Measurements from ENCODE around the gene SGPL1. TPM values are rescaled to one million over a fixed set of nuclear protein-coding genes. Genes with fewer than 3 reads are reported as not detected.

Gene SGPL1
- total RNA-seq, 1 donor from 2014 or later, result 37.1 TPM

- H3K27ac ChIP-seq (ENCODE audit: low read depth, low read length), result no peak overlapping the region
- H3K9ac ChIP-seq (ENCODE audit: low read depth in 1 of 3, low read length in 3 of 3), result no peak overlapping the region
- H3K9me3 ChIP-seq (ENCODE audit: control insufficient read depth in 3 of 3, low read length in 3 of 3), result no peaks in the 10 kb centered on the region
- no peaks in the 10 kb centered on the region for H3K27me3 ChIP-seq (ENCODE audit: control insufficient read depth in 3 of 3, insufficient read depth in 3 of 3, low read length in 3 of 3)
- peaks cover 0 to 19% (median 0%) of the 10 kb centered on the region in 3 donors for H3K4me1 ChIP-seq (ENCODE audit: control insufficient read depth in 3 of 3, insufficient read depth in 3 of 3, low read length in 3 of 3)
- no peaks in the 10 kb centered on the region for H3K36me3 ChIP-seq (ENCODE audit: control insufficient read depth in 3 of 3, insufficient read depth in 3 of 3, low read length in 3 of 3)
- H3K4me3 ChIP-seq (ENCODE audit: low read length in 3 of 3), result no peak overlapping the region
These were observed 21.9 kb downstream of the SGPL1 start for GRCh38 chr10:70837660-70838059.

- no peak overlapping the region for H3K27ac ChIP-seq (ENCODE audit: low read depth, low read length)
- no peaks in the 10 kb centered on the region for H3K9me3 ChIP-seq (ENCODE audit: control insufficient read depth in 3 of 3, low read length in 3 of 3)
- peaks cover 0 to 13% (median 0%) of the 10 kb centered on the region in 3 donors for H3K4me1 ChIP-seq (ENCODE audit: control insufficient read depth in 3 of 3, insufficient read depth in 3 of 3, low read length in 3 of 3)
- no peak overlapping the region for H3K9ac ChIP-seq (ENCODE audit: low read depth in 1 of 3, low read length in 3 of 3)
- no peaks in the 10 kb centered on the region for H3K36me3 ChIP-seq (ENCODE audit: control insufficient read depth in 3 of 3, insufficient read depth in 3 of 3, low read length in 3 of 3)
- no peaks in the 10 kb centered on the region for H3K27me3 ChIP-seq (ENCODE audit: control insufficient read depth in 3 of 3, insufficient read depth in 3 of 3, low read length in 3 of 3)
- no peak overlapping the region for H3K4me3 ChIP-seq (ENCODE audit: low read length in 3 of 3)
These were observed 22.6 kb downstream of the SGPL1 start for GRCh38 chr10:70838270-70838805.

GRCh38 chr10:70840836-70841235 is 25.1 kb downstream of the SGPL1 start:
- no peaks in the 10 kb centered on the region for H3K9me3 ChIP-seq (ENCODE audit: control insufficient read depth in 3 of 3, low read length in 3 of 3)
- H3K27ac ChIP-seq (ENCODE audit: low read depth, low read length), result no peak overlapping the region
- H3K4me1 ChIP-seq (ENCODE audit: control insufficient read depth in 3 of 3, insufficient read depth in 3 of 3, low read length in 3 of 3), result peaks cover 0 to 6% (median 0%) of the 10 kb centered on the region in 3 donors
- no peaks in the 10 kb centered on the region for H3K27me3 ChIP-seq (ENCODE audit: control insufficient read depth in 3 of 3, insufficient read depth in 3 of 3, low read length in 3 of 3)
- H3K9ac ChIP-seq (ENCODE audit: low read depth in 1 of 3, low read length in 3 of 3), result no peak overlapping the region
- no peak overlapping the region for H3K4me3 ChIP-seq (ENCODE audit: low read length in 3 of 3)
- peaks cover 4 to 11% (median 6%) of the 10 kb centered on the region in 3 donors for H3K36me3 ChIP-seq (ENCODE audit: control insufficient read depth in 3 of 3, insufficient read depth in 3 of 3, low read length in 3 of 3)

- Histone ChIP-seq H3K4me3 (ENCODE audit: low read length in 3 of 3) (no peak overlapping the region), H3K27ac (ENCODE audit: low read depth, low read length) (no peak overlapping the region), H3K36me3 (ENCODE audit: control insufficient read depth in 3 of 3, insufficient read depth in 3 of 3, low read length in 3 of 3) (peaks cover 4 to 11% (median 6%) of the 10 kb centered on the region in 3 donors), H3K9me3 (ENCODE audit: control insufficient read depth in 3 of 3, low read length in 3 of 3) (no peaks in the 10 kb centered on the region), H3K27me3 (ENCODE audit: control insufficient read depth in 3 of 3, insufficient read depth in 3 of 3, low read length in 3 of 3) (no peaks in the 10 kb centered on the region), H3K4me1 (ENCODE audit: control insufficient read depth in 3 of 3, insufficient read depth in 3 of 3, low read length in 3 of 3) (peaks cover 0 to 6% (median 5%) of the 10 kb centered on the region in 3 donors), H3K9ac (ENCODE audit: low read depth in 1 of 3, low read length in 3 of 3) (no peak overlapping the region)
These were observed 27.6 kb downstream of the SGPL1 start for GRCh38 chr10:70843333-70843732.

- Histone ChIP-seq H3K4me1 (ENCODE audit: control insufficient read depth in 3 of 3, insufficient read depth in 3 of 3, low read length in 3 of 3) (peaks cover 0 to 6% (median 5%) of the 10 kb centered on the region in 3 donors), H3K4me3 (ENCODE audit: low read length in 3 of 3) (no peak overlapping the region), H3K27ac (ENCODE audit: low read depth, low read length) (no peak overlapping the region), H3K9me3 (ENCODE audit: control insufficient read depth in 3 of 3, low read length in 3 of 3) (no peaks in the 10 kb centered on the region), H3K9ac (ENCODE audit: low read depth in 1 of 3, low read length in 3 of 3) (no peak overlapping the region), H3K36me3 (ENCODE audit: control insufficient read depth in 3 of 3, insufficient read depth in 3 of 3, low read length in 3 of 3) (peaks cover 4 to 11% (median 6%) of the 10 kb centered on the region in 3 donors), H3K27me3 (ENCODE audit: control insufficient read depth in 3 of 3, insufficient read depth in 3 of 3, low read length in 3 of 3) (no peaks in the 10 kb centered on the region)
These were observed 28.2 kb downstream of the SGPL1 start for GRCh38 chr10:70843776-70844489.

- Histone ChIP-seq H3K27me3 (ENCODE audit: control insufficient read depth in 3 of 3, insufficient read depth in 3 of 3, low read length in 3 of 3) (no peaks in the 10 kb centered on the region), H3K27ac (ENCODE audit: low read depth, low read length) (no peak overlapping the region), H3K9ac (ENCODE audit: low read depth in 1 of 3, low read length in 3 of 3) (no peak overlapping the region), H3K4me1 (ENCODE audit: control insufficient read depth in 3 of 3, insufficient read depth in 3 of 3, low read length in 3 of 3) (peaks cover 0 to 6% (median 5%) of the 10 kb centered on the region in 3 donors), H3K9me3 (ENCODE audit: control insufficient read depth in 3 of 3, low read length in 3 of 3) (no peaks in the 10 kb centered on the region), H3K36me3 (ENCODE audit: control insufficient read depth in 3 of 3, insufficient read depth in 3 of 3, low read length in 3 of 3) (peaks cover 4 to 11% (median 6%) of the 10 kb centered on the region in 3 donors), H3K4me3 (ENCODE audit: low read length in 3 of 3) (no peak overlapping the region)
These were observed 29.5 kb downstream of the SGPL1 start for GRCh38 chr10:70845256-70845655.

- no peaks in the 10 kb centered on the region for H3K9me3 ChIP-seq (ENCODE audit: control insufficient read depth in 3 of 3, low read length in 3 of 3)
- peaks cover 4 to 11% (median 6%) of the 10 kb centered on the region in 3 donors for H3K36me3 ChIP-seq (ENCODE audit: control insufficient read depth in 3 of 3, insufficient read depth in 3 of 3, low read length in 3 of 3)
- H3K27ac ChIP-seq (ENCODE audit: low read depth, low read length), result no peak overlapping the region
- no peak overlapping the region for H3K4me3 ChIP-seq (ENCODE audit: low read length in 3 of 3)
- no peak overlapping the region for H3K9ac ChIP-seq (ENCODE audit: low read depth in 1 of 3, low read length in 3 of 3)
- H3K4me1 ChIP-seq (ENCODE audit: control insufficient read depth in 3 of 3, insufficient read depth in 3 of 3, low read length in 3 of 3), result peaks cover 0 to 6% (median 5%) of the 10 kb centered on the region in 3 donors
- H3K27me3 ChIP-seq (ENCODE audit: control insufficient read depth in 3 of 3, insufficient read depth in 3 of 3, low read length in 3 of 3), result no peaks in the 10 kb centered on the region
These were observed 30.1 kb downstream of the SGPL1 start for GRCh38 chr10:70845816-70846215.

GRCh38 chr10:70846795-70847194 is 31.0 kb downstream of the SGPL1 start:
- Histone ChIP-seq H3K36me3 (ENCODE audit: control insufficient read depth in 3 of 3, insufficient read depth in 3 of 3, low read length in 3 of 3) (peaks cover 5 to 14% (median 6%) of the 10 kb centered on the region in 3 donors), H3K9ac (ENCODE audit: low read depth in 1 of 3, low read length in 3 of 3) (no peak overlapping the region), H3K4me3 (ENCODE audit: low read length in 3 of 3) (no peak overlapping the region), H3K27me3 (ENCODE audit: control insufficient read depth in 3 of 3, insufficient read depth in 3 of 3, low read length in 3 of 3) (no peaks in the 10 kb centered on the region), H3K27ac (ENCODE audit: low read depth, low read length) (no peak overlapping the region), H3K4me1 (ENCODE audit: control insufficient read depth in 3 of 3, insufficient read depth in 3 of 3, low read length in 3 of 3) (peaks cover under 1 to 6% (median 5%) of the 10 kb centered on the region in 3 donors), H3K9me3 (ENCODE audit: control insufficient read depth in 3 of 3, low read length in 3 of 3) (no peaks in the 10 kb centered on the region)

- Histone ChIP-seq H3K4me1 (ENCODE audit: control insufficient read depth in 3 of 3, insufficient read depth in 3 of 3, low read length in 3 of 3) (peaks cover 3 to 6% (median 5%) of the 10 kb centered on the region in 3 donors), H3K27me3 (ENCODE audit: control insufficient read depth in 3 of 3, insufficient read depth in 3 of 3, low read length in 3 of 3) (no peaks in the 10 kb centered on the region), H3K9me3 (ENCODE audit: control insufficient read depth in 3 of 3, low read length in 3 of 3) (no peaks in the 10 kb centered on the region), H3K27ac (ENCODE audit: low read depth, low read length) (no peak overlapping the region), H3K9ac (ENCODE audit: low read depth in 1 of 3, low read length in 3 of 3) (no peak overlapping the region), H3K36me3 (ENCODE audit: control insufficient read depth in 3 of 3, insufficient read depth in 3 of 3, low read length in 3 of 3) (peaks cover 6 to 22% (median 10%) of the 10 kb centered on the region in 3 donors), H3K4me3 (ENCODE audit: low read length in 3 of 3) (no peak overlapping the region)
These were observed 32.1 kb downstream of the SGPL1 start for GRCh38 chr10:70847659-70848360.

GRCh38 chr10:70849582-70850016 is 33.9 kb downstream of the SGPL1 start:
- Histone ChIP-seq H3K27ac (ENCODE audit: low read depth, low read length) (no peak overlapping the region), H3K27me3 (ENCODE audit: control insufficient read depth in 3 of 3, insufficient read depth in 3 of 3, low read length in 3 of 3) (no peaks in the 10 kb centered on the region), H3K9ac (ENCODE audit: low read depth in 1 of 3, low read length in 3 of 3) (no peak overlapping the region), H3K9me3 (ENCODE audit: control insufficient read depth in 3 of 3, low read length in 3 of 3) (no peaks in the 10 kb centered on the region), H3K4me1 (ENCODE audit: control insufficient read depth in 3 of 3, insufficient read depth in 3 of 3, low read length in 3 of 3) (peaks cover 3 to 6% (median 5%) of the 10 kb centered on the region in 3 donors), H3K4me3 (ENCODE audit: low read length in 3 of 3) (no peak overlapping the region), H3K36me3 (ENCODE audit: control insufficient read depth in 3 of 3, insufficient read depth in 3 of 3, low read length in 3 of 3) (peaks cover 6 to 17% (median 14%) of the 10 kb centered on the region in 3 donors)
